GM19043 (cell line): ENCODE measurements around the gene MSLN.
"Not testable (repeated sequence)": the region's sequence is repeated elsewhere in the genome, so short reads cannot be mapped to it uniquely, and the experiment has no call there.

Source experiments
- ATAC-seq: cut with Tn5 transposase; IDR thresholded peaks from one replicate; pipeline ENCODE4 v1.9.1; 2021; ENCODE audit warnings: low read depth; ENCODE audit not compliant: unreplicated experiment

MSLN gene

DNA sequence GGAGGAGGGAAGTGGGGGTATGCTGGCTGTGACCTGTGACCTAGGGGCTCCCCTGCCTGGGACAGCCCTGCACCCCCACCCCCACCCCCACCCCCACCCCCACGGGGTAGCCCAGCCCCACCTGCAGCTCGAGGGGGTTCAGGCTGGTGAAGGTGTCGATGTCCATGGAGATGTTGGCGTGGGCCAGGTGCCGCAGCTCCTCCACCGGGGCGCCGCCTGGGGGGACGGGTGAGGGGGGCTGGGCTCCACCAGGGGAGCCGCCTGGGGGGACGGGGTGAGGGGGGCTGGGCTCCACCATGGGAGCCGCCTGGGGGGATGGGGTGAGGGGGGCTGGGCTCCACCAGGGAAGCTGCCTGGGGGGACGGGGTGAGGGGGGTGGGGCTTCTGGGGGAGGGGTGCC, 9.9 kb downstream of the MSLN start:
- ATAC-seq, result no peak

DNA sequence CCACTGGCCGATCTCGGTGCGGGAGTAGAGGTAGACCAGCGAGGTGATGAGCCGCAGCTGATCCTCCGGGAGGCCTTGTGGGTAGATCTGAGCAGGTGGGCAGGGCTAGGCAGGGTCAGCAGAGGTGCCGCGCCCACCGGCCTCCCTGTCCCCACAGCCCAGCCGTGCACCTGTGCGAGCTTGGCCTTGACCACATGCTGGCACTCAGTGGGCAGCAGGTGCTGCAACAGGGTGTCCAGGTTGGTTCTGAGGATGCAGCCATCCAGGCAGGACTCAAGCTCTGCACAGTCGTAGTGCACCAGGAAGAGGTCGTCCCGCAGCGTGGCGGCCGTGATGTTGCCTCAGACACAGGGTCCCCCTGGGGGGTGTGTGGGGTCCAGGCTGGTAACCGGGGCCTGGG, 12.4 kb downstream of the MSLN start:
- ATAC-seq, result no peak

GRCh38 chr16:774086-775001, 13.8 kb downstream of the MSLN start:
- ATAC-seq, result no peak

DNA sequence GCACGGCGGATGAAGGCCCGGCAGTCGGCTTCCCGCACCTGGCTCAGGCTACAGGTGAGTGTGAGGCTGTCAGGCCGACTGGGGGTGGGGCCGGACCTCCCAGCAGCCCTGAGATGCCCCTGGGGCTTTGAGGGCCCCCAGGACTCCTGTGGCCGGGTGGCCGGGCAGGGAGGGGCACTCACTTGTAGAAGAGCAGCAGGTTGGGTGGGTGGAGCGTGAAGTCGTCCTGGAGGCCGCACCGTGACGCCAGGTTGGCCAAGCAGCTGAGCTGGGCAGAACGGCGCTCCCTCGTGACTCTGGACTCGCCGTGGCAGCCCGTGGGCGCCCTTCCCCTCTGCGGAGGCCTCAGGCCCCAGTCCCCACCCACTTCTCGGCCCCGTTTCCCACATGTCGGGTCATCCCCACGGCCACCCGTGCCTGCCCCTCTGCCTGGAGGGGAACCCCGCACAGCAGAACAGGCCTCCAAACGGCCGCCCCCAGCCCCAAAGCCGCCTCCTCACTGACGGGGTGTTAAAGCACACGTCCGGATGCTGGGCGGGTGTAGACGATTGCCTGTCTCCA, 14.8 kb downstream of the MSLN start:
- no peak for ATAC-seq

- not testable (repeated sequence) for ATAC-seq
Measured at GRCh38 chr16:776298-776697, 15.8 kb downstream of the MSLN start.

DNA sequence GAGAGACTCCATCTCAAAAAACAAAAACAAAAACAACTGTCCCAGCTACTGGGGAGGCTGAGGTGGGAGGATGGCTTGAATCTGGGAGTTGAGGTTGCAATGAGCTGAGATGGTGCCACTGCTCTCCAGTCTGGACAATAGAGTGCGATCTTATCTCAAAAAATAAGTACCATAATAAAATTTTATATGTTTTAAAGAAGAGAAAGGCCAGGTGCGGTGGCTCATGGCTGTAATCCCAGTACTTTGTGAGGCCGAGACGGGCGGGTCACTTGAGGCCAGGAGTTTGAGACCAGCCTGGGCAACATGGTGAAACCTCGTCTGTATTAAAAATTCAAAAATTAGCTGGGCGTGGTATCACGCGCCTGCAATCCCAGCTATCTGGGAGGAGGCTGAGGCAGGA, 16.3 kb downstream of the MSLN start:
- no peak for ATAC-seq

DNA sequence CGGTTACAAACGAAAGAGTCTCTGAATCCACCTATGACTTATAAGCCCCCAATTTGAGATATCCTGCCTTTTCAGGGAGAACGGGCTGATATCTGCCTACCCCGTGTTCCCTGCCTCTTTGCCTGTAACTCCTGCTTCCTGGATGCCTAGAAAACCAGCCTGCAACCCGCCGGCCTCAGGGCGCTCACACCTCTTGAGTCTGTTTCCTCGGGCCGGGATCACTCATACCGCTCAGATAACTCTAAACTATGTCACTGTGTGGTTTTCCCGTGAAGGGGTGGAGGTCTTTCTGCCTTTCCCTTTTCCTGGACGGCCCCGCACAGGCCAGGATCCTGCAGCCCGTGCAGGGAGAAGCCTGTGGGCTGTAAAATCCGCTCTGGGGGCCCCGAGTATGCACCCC, 17.3 kb downstream of the MSLN start:
- no peak for ATAC-seq

- no peak for ATAC-seq
Measured at GRCh38 chr16:778447-778846, 17.9 kb downstream of the MSLN start.

GRCh38 chr16:778909-779527, 18.5 kb downstream of the MSLN start:
- no peak for ATAC-seq

DNA sequence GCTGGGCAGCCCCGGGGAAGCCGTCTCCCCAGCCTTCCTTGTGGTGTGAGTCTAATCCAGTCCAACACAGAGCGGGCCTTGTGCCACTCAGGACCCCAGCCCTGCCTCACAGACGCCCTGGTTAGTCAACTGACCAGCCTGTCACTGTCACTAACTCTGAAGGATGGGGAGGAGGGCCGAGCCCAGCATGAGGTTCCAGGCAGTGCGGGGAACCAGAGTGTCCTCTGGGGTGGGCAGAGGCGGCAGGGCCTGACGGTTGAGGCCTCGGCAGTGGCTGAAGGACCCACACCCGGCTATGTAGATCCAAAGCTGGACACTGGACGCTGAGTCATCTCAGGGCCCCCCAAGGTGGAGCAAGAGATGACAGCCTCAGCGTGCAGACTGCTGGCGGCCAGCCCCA, 19.0 kb downstream of the MSLN start:
- ATAC-seq, result no peak

- no peak for ATAC-seq
Measured at GRCh38 chr16:780296-780695, 19.8 kb downstream of the MSLN start.

DNA sequence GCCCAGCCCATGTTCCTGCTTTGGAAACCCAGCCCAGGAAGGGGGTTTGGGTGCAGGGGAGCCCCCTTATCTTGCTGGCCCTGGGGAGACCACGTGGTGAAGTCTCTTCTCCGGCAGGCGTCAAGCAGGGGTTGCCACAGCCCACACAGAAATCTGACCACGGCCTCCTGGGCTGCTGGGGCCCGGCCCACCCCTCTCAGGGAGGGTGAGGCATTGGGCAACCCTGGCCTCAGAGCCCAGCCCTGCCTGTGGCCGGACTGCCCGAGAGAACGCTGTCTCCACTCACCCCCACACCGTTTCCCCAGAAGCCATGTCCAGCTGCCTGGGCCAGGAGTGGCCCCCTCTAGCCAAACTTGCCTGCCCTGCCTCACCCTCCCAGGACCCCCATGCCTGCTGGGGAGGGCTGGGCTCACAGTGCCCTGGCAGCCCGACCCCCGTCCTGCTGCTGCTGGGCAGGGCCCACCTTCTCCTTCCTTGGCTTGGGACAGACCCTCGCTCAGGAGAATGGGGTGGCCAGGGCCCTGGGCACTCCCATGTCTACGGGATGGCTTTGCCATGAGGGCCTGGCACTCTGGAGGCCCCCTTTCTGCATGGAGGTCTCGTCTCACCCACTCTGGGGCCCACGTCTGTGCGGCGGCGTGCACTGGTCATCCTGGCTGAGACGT, 20.9 kb downstream of the MSLN start:
- ATAC-seq, result no peak

GRCh38 chr16:782258-782657, 21.7 kb downstream of the MSLN start:
- no peak for ATAC-seq

- no peak for ATAC-seq
Measured at GRCh38 chr16:782766-783403, 22.4 kb downstream of the MSLN start.

GRCh38 chr16:783404-784161, 23.0 kb downstream of the MSLN start:
- ATAC-seq, result no peak

DNA sequence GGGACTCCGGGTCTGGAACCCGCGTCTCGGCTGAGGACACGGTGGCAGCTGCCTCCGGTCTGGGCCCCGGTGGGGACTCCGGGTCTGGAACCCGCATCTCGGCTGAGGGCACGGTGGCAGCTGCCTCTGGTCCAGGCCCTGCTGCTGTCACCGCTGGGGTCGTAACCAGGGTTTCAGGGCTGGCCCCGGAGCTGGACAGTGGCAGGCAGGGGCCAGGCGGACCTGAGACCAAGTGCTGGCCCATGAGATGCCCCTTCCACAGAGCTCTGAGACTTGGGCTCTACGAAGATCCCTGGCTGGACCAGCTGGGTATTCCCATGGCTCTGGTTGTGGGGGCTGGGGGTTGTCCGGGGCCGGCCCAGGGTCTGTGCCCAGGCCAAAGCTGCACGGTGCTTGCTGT, 23.9 kb downstream of the MSLN start:
- ATAC-seq, result no peak

DNA sequence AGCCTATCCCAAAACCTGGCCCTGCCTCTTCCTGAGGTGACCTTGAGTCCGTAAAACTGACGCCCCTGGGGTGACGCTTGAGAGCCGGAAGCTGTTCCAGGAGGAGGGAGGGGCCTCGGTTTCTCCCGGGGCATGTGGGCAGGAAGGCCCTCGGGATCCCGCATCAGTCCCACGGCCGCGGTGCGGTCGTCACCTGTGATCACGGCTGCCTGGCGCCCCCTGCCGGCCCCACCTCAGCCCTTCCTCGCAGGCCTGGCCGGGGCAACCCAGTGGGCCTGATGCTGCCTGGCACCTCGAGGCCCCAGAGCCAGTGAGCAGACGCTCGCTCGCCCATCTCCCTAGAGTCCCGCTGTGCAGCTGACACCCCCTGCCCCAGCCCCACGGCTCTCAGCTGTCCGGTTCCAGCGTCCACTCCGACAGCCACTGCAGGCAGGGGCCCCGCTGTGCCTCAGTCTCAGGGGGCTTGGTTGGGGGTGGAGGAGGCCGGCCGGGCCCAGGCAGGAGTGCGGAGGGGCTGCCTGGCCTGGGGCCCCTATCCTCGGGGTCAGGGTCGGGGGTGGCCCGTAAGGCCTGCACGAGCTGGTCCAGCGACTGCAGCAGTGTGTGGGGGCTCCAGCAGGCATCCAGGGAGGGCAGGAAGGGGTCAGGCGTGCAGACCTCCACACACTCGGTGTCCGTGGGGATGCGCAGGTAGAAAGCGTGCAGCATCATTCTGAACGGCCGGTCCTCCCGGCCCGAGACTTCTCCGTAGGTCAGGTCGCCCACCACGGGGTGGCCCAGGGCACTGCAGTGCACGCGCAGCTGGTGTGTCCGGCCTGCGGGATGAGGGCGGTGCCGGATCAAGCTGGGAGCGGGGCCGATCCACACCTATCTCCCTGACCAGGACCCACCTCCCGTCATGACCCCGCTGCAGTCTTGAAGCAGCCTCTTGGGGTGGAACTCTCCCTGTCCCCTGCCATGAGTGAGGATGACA, 25.3 kb downstream of the MSLN start:
- no peak for ATAC-seq

DNA sequence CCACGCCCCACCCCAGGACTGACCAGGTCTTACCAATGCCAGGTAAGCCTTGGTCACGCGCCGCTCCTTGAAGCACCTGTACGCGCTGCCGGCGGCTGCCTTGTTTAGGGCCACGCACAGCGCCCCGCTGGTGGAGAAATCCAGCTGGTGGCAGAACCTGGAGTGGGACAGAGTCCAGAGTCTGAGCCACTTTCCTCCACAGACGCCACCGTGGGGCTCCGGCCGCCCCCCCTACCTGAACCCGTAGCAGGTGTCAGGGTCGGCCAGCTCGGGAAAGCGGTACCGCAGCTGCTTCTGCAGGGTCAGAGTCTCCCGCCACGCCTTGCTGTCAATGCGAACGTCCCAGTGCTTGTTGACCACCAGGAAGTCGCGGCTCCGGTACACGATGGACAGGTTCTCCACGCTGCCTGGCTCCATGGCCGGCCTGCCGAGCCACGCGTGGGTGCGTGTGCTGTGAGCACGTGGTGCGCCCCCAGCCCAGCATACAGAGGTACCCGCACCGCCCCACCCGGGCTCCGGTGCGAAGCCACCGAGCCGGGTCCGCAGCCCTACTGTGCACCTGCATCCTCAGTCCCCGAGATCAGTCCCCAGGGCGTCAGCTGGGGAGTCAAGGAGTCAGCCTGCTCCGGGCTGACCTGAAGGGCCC, 26.9 kb downstream of the MSLN start:
- peak; percentile 12 for ATAC-seq
